Lower leg skin (tissue), 3 donors: ENCODE measurements around the gene KRT3.

Experiments used
- CTCF ChIP-seq, 3 donors: fragments of 450-650 bp; IDR thresholded peaks; one replicate each; pipeline ENCODE4 v1.5.1; 2016; ENCODE audit warnings: antibody characterized with exemption in 3 of 3, mild to moderate bottlenecking in 3 of 3, moderate library complexity in 2 of 3
- POLR2A ChIP-seq, 2 donors: fragments of 450-650 bp; IDR thresholded peaks; one replicate each; pipeline ENCODE4 v1.6.1; 2016 to 2017; ENCODE audit warnings: antibody characterized with exemption in 2 of 2, mild to moderate bottlenecking in 1 of 2, moderate library complexity in 1 of 2

DNA sequence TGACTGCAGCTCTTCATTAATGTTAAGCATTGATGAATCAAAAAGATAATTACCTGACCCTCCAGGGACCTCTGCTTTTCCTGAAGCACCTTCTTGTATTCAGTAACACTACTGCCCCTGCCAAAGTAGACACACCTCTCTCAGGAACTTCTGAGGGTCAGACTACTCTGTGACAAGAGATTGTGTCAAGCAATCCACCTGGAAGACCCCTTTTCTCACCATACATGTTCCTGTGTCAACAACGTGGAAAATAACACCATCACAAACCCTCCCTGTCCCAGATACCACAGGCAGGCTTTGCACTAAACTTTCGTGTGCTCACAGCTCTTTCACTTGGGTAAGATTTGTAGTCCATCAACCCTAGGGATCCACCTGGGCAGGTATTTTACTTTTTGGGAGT, 31.9 kb downstream of the KRT3 start:
- TF ChIP-seq CTCF (IDR thresholded peaks at IDR 0.05) (no peak), POLR2A (IDR thresholded peaks at IDR 0.05) (no peak)
